Adipocyte (in vitro differentiated cells): ENCODE measurements around the gene EHHADH.

Source experiments
- DNase-seq: peaks from one replicate; pipeline ENCODE4 v3.0.0-alpha.2; 2015; ENCODE audit warnings: low read depth
- H3K27me3 ChIP-seq: replicated peaks from 2 replicates; pipeline ENCODE4 v1.7.0; 2013; ENCODE audit warnings: mild to moderate bottlenecking, low read length, moderate library complexity; ENCODE audit not compliant: control insufficient read depth, insufficient read depth
- H3K36me3 ChIP-seq: 2 replicates; pipeline ENCODE4 v1.7.0; 2013; ENCODE audit warnings: low read length, mild to moderate bottlenecking, moderate library complexity; ENCODE audit not compliant: control insufficient read depth, insufficient read depth, severe bottlenecking
- H3K4me1 ChIP-seq: 2 replicates; pipeline ENCODE4 v1.7.0; 2013; ENCODE audit warnings: mild to moderate bottlenecking, low read length, moderate library complexity; ENCODE audit not compliant: control insufficient read depth, insufficient read depth
- H3K4me3 ChIP-seq: 2 replicates; pipeline ENCODE4 v1.7.0; 2013; ENCODE audit warnings: mild to moderate bottlenecking, low read length, moderate library complexity
- H3K9ac ChIP-seq: 2 replicates; pipeline ENCODE4 v1.7.0; 2013; ENCODE audit warnings: mild to moderate bottlenecking, low read length, moderate library complexity
- H3K9me3 ChIP-seq: 2 replicates; pipeline ENCODE4 v1.7.0; 2013; ENCODE audit warnings: mild to moderate bottlenecking, low read length, moderate library complexity; ENCODE audit not compliant: control insufficient read depth

Gene EHHADH

DNA sequence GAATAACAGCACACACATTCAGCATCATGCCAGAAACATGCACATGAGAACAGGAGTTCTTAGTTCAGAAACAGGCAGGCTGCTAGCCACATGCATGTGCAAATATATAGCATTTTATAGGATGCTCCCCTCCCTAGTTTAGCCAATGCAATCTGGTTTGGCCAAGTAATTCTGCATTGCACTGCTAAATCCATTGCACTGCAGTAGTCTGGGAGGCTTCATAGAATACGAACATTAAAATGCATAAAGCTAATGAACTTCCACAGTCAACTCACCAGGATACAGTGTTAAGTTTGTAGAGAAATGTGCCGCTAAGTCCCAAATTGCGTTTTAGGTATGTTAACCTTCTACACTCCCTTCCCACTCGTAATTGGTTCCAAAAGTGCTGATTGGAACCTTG is 41.8 kb downstream of the EHHADH start:
- Histone ChIP-seq H3K36me3 (no peaks in the 10 kb centered on the region), H3K27me3 (no peaks in the 10 kb centered on the region), H3K4me3 (no peak overlapping the region), H3K9me3 (no peaks in the 10 kb centered on the region), H3K9ac (no peak overlapping the region), H3K4me1 (peaks cover 10% of the 10 kb centered on the region)
- DNase-seq = no peak

GRCh38 chr3:185210621-185211142 is 43.2 kb downstream of the EHHADH start:
- no peaks in the 10 kb centered on the region for H3K27me3 ChIP-seq
- H3K36me3 ChIP-seq = no peaks in the 10 kb centered on the region
- DNase-seq = no peak
- H3K4me1 ChIP-seq = no peaks in the 10 kb centered on the region
- no peak overlapping the region for H3K9ac ChIP-seq
- H3K9me3 ChIP-seq = no peaks in the 10 kb centered on the region
- no peak overlapping the region for H3K4me3 ChIP-seq

DNA sequence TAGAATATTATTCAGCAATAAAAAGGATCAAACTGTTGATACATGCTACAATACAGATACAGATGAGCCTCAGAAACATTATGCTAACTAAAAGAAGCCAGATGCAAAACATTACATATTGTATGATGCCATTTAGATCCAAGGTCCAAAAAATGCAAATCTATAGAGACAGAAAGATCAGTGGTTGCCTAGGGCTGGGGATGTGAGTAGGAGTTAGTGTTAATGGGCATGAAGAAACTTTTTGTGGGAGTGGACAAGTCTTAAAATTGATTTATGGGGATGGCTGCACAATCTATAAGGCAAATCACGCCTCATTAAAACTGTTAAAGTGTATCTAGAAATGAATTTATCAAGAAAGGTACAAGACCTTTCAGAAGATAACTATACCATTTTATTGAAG is 45.0 kb downstream of the EHHADH start:
- H3K9me3 ChIP-seq = no peaks in the 10 kb centered on the region
- peaks cover 5% of the 10 kb centered on the region for H3K36me3 ChIP-seq
- no peaks in the 10 kb centered on the region for H3K4me1 ChIP-seq
- no peak overlapping the region for H3K9ac ChIP-seq
- no peak overlapping the region for H3K4me3 ChIP-seq
- no peak for DNase-seq
- H3K27me3 ChIP-seq = no peaks in the 10 kb centered on the region

DNA sequence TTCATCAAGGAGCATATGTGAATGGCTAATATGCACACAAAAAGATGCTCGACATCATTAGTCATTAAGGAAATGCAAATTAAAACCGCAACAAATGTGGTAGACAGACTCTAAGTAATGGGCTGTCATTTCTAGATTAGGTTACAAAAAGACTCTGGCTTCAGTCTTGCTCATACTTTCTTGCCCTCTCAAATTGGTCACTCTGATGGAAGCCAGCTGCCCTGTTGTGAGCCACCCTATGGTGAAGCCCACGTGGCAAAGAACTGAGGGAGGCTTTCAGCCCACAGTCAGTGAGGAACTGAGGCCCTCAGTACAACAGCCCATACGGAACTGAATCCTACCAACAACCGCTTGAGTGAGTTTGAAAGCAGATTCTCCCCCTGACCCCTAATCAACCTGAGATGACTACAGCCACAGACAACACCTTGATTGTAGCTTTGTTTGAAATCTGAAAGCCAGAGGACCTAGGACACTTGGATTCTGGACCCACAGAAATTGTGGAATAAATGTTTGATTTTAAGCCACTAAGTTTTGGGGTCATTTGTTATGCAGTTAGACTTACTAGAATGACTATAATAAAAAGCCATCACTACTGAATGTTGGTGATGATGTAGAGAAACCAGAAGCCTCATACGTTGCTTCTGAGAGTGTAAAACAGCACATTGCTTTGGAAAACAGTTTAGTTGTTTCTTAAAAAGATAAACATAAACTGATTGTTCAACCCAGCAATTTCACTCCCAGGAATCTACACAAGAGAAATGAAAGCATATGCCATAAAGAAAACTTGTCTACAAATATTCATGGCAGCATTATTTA is 45.7 kb downstream of the EHHADH start:
- DNase-seq = no peak
- Histone ChIP-seq H3K4me1 (no peaks in the 10 kb centered on the region), H3K9me3 (no peaks in the 10 kb centered on the region)

GRCh38 chr3:185207481-185207880 is 46.4 kb downstream of the EHHADH start:
- no peak for DNase-seq
- Histone ChIP-seq H3K36me3 (peaks cover 8% of the 10 kb centered on the region), H3K4me3 (no peak overlapping the region), H3K9ac (no peak overlapping the region), H3K4me1 (no peaks in the 10 kb centered on the region), H3K9me3 (no peaks in the 10 kb centered on the region), H3K27me3 (no peaks in the 10 kb centered on the region)

More for the DNA sequence above, 45.7 kb downstream of the EHHADH start:
- H3K4me3 ChIP-seq = no peak overlapping the region
- no peaks in the 10 kb centered on the region for H3K27me3 ChIP-seq
- H3K9ac ChIP-seq = no peak overlapping the region
- H3K36me3 ChIP-seq = peaks cover 8% of the 10 kb centered on the region

GRCh38 chr3:185205865-185206264 is 48.0 kb downstream of the EHHADH start:
- H3K27me3 ChIP-seq = no peaks in the 10 kb centered on the region

DNA sequence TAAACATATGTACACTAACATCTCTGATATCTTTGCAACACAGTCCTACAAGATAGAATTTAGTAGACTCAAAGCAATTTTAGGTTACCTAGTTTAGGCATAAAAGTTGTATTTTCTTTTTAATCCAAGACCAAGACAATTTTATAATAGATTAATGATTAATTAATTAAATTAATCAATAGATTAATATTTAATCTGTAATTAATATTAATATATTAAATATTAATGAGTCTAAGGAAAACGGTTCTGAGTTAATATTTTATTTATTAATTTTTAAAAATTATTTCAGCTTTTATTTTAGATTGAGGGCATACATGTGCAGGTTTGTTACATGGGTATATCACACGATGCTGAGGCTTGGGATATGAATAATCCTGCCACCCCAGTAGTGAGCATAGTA is 49.0 kb downstream of the EHHADH start:
- Histone ChIP-seq H3K4me3 (no peak overlapping the region), H3K36me3 (peaks cover 8% of the 10 kb centered on the region), H3K9me3 (no peaks in the 10 kb centered on the region), H3K27me3 (no peaks in the 10 kb centered on the region), H3K4me1 (peaks cover 7% of the 10 kb centered on the region), H3K9ac (no peak overlapping the region)
- DNase-seq = no peak

More at GRCh38 chr3:185205865-185206264, 48.0 kb downstream of the EHHADH start:
- peaks cover 8% of the 10 kb centered on the region for H3K36me3 ChIP-seq
- no peaks in the 10 kb centered on the region for H3K9me3 ChIP-seq
- DNase-seq = no peak
- H3K4me3 ChIP-seq = no peak overlapping the region
- H3K4me1 ChIP-seq = peaks cover 2% of the 10 kb centered on the region
- no peak overlapping the region for H3K9ac ChIP-seq

DNA sequence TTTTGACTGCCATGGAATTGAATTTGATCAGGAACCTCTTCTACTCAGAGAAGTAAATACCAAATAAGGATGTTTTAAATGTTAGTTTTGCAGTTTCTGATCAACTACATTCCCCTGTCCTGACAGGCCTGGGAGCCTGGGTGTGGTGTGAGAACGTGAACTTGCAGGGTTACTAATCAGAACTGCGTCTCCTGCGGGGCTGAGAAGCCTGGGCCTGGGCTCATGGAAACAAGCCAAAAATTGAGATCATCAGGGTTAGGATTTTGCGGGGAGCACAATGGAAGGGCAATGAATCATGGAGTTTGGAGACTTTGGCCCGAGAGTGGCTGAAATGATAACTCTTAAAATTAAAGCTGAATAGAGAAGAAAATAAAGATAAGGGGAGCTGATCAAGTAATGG is 53.2 kb downstream of the EHHADH start:
- peak; percentile 37 for DNase-seq
- Histone ChIP-seq H3K4me3 (no peak overlapping the region), H3K4me1 (peaks cover 7% of the 10 kb centered on the region)

GRCh38 chr3:185199671-185200070 is 54.2 kb downstream of the EHHADH start:
- Histone ChIP-seq H3K9me3 (no peaks in the 10 kb centered on the region), H3K36me3 (peaks cover 8% of the 10 kb centered on the region), H3K27me3 (no peaks in the 10 kb centered on the region), H3K4me1 (peaks cover 7% of the 10 kb centered on the region), H3K4me3 (no peak overlapping the region), H3K9ac (no peak overlapping the region)
- no peak for DNase-seq

More for the DNA sequence above, 53.2 kb downstream of the EHHADH start:
- Histone ChIP-seq H3K27me3 (no peaks in the 10 kb centered on the region), H3K36me3 (peaks cover 8% of the 10 kb centered on the region), H3K9ac (peak overlapping the region; percentile 54), H3K9me3 (no peaks in the 10 kb centered on the region)

GRCh38 chr3:185199206-185199605 is 54.6 kb downstream of the EHHADH start:
- Histone ChIP-seq H3K9me3 (no peaks in the 10 kb centered on the region), H3K27me3 (no peaks in the 10 kb centered on the region), H3K4me1 (peaks cover 7% of the 10 kb centered on the region), H3K9ac (no peak overlapping the region), H3K36me3 (peaks cover 4% of the 10 kb centered on the region), H3K4me3 (no peak overlapping the region)
- no peak for DNase-seq

DNA sequence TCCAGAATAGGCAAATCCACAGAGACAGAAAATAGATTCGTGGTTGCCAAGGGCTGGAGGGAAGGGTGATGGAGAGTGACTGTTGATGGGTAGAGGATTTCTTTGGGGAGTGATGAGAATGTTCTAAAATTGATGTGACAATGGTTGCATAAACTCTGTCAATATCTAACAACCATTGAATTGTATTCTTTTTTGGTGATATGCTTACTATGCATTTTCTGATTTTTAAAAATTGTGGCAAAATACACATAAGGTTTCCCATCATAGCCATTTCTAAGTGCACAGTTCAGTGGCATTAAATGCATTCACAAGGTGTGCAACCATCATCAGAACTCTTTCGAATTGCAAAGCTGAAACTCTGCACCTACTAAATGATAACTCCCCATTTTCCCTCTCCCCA is 56.8 kb downstream of the EHHADH start:
- no peak for DNase-seq
- Histone ChIP-seq H3K27me3 (no peaks in the 10 kb centered on the region), H3K4me1 (peaks cover 7% of the 10 kb centered on the region), H3K36me3 (peaks cover 9% of the 10 kb centered on the region), H3K4me3 (no peak overlapping the region), H3K9ac (no peak overlapping the region), H3K9me3 (no peaks in the 10 kb centered on the region)
